H9 (cell line): ENCODE data around the gene ADAMTS15. TPM values are rescaled to one million over a fixed set of nuclear protein-coding genes. Genes with fewer than 3 reads are reported as not detected.

Source experiments
- DNase-seq: peaks from one replicate; pipeline ENCODE4 v3.0.0-alpha.2; 2017
- H2AFZ ChIP-seq: one replicate; pipeline ENCODE4 v1.6.1; 2013; ENCODE audit warnings: mild to moderate bottlenecking, low read length, control low read depth, moderate library complexity
- H2AK5ac ChIP-seq: 2 replicates; pipeline ENCODE4 v1.6.1; 2013; ENCODE audit warnings: low read length, control low read depth, mixed read lengths; ENCODE audit not compliant: insufficient read length
- H2BK120ac ChIP-seq: one replicate; pipeline ENCODE4 v1.6.1; 2013; ENCODE audit warnings: low read depth, mild to moderate bottlenecking, low read length, control low read depth, inconsistent platforms; ENCODE audit not compliant: poor library complexity, severe bottlenecking
- H2BK12ac ChIP-seq: 2 replicates; pipeline ENCODE4 v1.6.1; 2013; ENCODE audit warnings: low read length, control low read depth, mixed read lengths, low read depth; ENCODE audit not compliant: insufficient read length
- H2BK15ac ChIP-seq: 2 replicates; pipeline ENCODE4 v1.6.1; 2013; ENCODE audit warnings: low read depth, low read length, control low read depth
- H2BK20ac ChIP-seq: one replicate; pipeline ENCODE4 v1.6.1; 2013; ENCODE audit warnings: low read depth, mild to moderate bottlenecking, low read length, control low read depth, inconsistent platforms; ENCODE audit not compliant: poor library complexity, severe bottlenecking
- H2BK5ac ChIP-seq: 2 replicates; pipeline ENCODE4 v1.6.1; 2013; ENCODE audit warnings: low read length, control low read depth, mixed read lengths; ENCODE audit not compliant: insufficient read length
- H3K14ac ChIP-seq: 2 replicates; pipeline ENCODE4 v1.6.1; 2013; ENCODE audit warnings: low read length, control low read depth; ENCODE audit not compliant: insufficient read depth
- H3K18ac ChIP-seq: 2 replicates; pipeline ENCODE4 v1.6.1; 2013; ENCODE audit warnings: low read depth, mild to moderate bottlenecking, mixed read lengths, low read length, control low read depth; ENCODE audit not compliant: insufficient read length
- H3K23ac ChIP-seq: 2 replicates; pipeline ENCODE4 v1.6.1; 2013; ENCODE audit warnings: low read length, control low read depth, mixed read lengths, low read depth; ENCODE audit not compliant: insufficient read length
- H3K23me2 ChIP-seq: 2 replicates; pipeline ENCODE4 v1.6.1; 2013; ENCODE audit warnings: low read depth, mild to moderate bottlenecking, mixed read lengths, low read length, control low read depth; ENCODE audit not compliant: insufficient read length, poor library complexity, severe bottlenecking
- H3K27ac ChIP-seq: 2 replicates; pipeline ENCODE4 v1.5.1; 2013; ENCODE audit warnings: low read length, control low read depth, mixed read lengths, low read depth; ENCODE audit not compliant: insufficient read length
- H3K27me3 ChIP-seq: 2 replicates; pipeline ENCODE4 v1.6.1; 2013; ENCODE audit warnings: low read length, control low read depth, inconsistent platforms; ENCODE audit not compliant: insufficient read depth
- H3K4ac ChIP-seq: 2 replicates; pipeline ENCODE4 v1.6.1; 2013; ENCODE audit warnings: low read depth, mild to moderate bottlenecking, control low read depth, inconsistent platforms, low read length, moderate library complexity
- H3K4me1 ChIP-seq: 2 replicates; pipeline ENCODE4 v1.6.1; 2013; ENCODE audit warnings: low read length, control low read depth, inconsistent platforms; ENCODE audit not compliant: insufficient read depth
- H3K4me2 ChIP-seq: 2 replicates; pipeline ENCODE4 v1.6.1; 2013; ENCODE audit warnings: low read length, control low read depth, mixed read lengths; ENCODE audit not compliant: insufficient read length, insufficient read depth
- H3K56ac ChIP-seq: 2 replicates; pipeline ENCODE4 v1.6.1; 2013; ENCODE audit warnings: low read depth, mild to moderate bottlenecking, mixed read lengths, low read length, control low read depth; ENCODE audit not compliant: insufficient read length
- H3K79me1 ChIP-seq: 2 replicates; pipeline ENCODE4 v1.6.1; 2013; ENCODE audit warnings: low read depth, mild to moderate bottlenecking, moderate library complexity, low read length, control low read depth, inconsistent platforms; ENCODE audit not compliant: insufficient read depth, poor library complexity, severe bottlenecking
- H3K79me2 ChIP-seq: 2 replicates; pipeline ENCODE4 v1.6.1; 2013; ENCODE audit warnings: low read length, control low read depth, inconsistent platforms; ENCODE audit not compliant: insufficient read depth
- H3K9ac ChIP-seq: 2 replicates; pipeline ENCODE4 v1.6.1; 2013; ENCODE audit warnings: low read length, control low read depth, mixed read lengths; ENCODE audit not compliant: insufficient read length; ENCODE audit errors: extremely low read depth
- H3K9me3 ChIP-seq: one replicate; pipeline ENCODE4 v1.6.1; 2013; ENCODE audit warnings: low read depth, low read length, inconsistent platforms; ENCODE audit not compliant: control insufficient read depth
- H3T11ph ChIP-seq: one replicate; pipeline ENCODE4 v1.6.1; 2013; ENCODE audit warnings: mild to moderate bottlenecking, low read length, control low read depth, inconsistent platforms
- H4K20me1 ChIP-seq: one replicate; pipeline ENCODE4 v1.6.1; 2013; ENCODE audit not compliant: control insufficient read depth, insufficient read length, insufficient read depth
- H4K5ac ChIP-seq: 2 replicates; pipeline ENCODE4 v1.6.1; 2013; ENCODE audit warnings: low read depth, mild to moderate bottlenecking, mixed read lengths, low read length, control low read depth; ENCODE audit not compliant: insufficient read length
- H4K8ac ChIP-seq: replicated peaks from 2 replicates; pipeline ENCODE4 v1.6.1; 2013; ENCODE audit warnings: low read length, control low read depth, mixed read lengths, low read depth; ENCODE audit not compliant: insufficient read length
- H4K91ac ChIP-seq: 2 replicates; pipeline ENCODE4 v1.6.1; 2013; ENCODE audit warnings: low read depth, mild to moderate bottlenecking, moderate library complexity, mixed read lengths, low read length, control low read depth; ENCODE audit not compliant: insufficient read length
- H3K27ac Mint-ChIP-seq, 3 experiments: 2 replicates in 2 of 3; 3 replicates in 1 of 3; pipeline ENCODE4 v1.8.0; 2020 to 2021; ENCODE audit warnings: mixed read lengths in 3 of 3, mild to moderate bottlenecking in 1 of 3, moderate library complexity in 1 of 3
- H3K27me3 Mint-ChIP-seq: 2 replicates; pipeline ENCODE4 v1.8.0; 2021; ENCODE audit warnings: low read depth, mild to moderate bottlenecking, moderate library complexity, mixed read lengths
- H3K36me3 Mint-ChIP-seq, 3 experiments: 2 replicates in 2 of 3; 3 replicates in 1 of 3; pipeline ENCODE4 v1.8.0; 2020 to 2021; ENCODE audit warnings: low read depth in 3 of 3, mixed read lengths in 3 of 3; ENCODE audit not compliant: insufficient read depth in 1 of 3
- H3K4me1 Mint-ChIP-seq, 2 experiments: 2 replicates each; pipeline ENCODE4 v1.8.0; 2020; ENCODE audit warnings: mixed read lengths in 2 of 2
- H3K4me3 Mint-ChIP-seq, 2 experiments: 2 replicates in 1 of 2; 3 replicates in 1 of 2; pipeline ENCODE4 v1.8.0; 2020 to 2021; ENCODE audit warnings: mild to moderate bottlenecking in 2 of 2, mixed read lengths in 2 of 2, moderate library complexity in 1 of 2
- H3K9me3 Mint-ChIP-seq, 2 experiments: 2 replicates in 1 of 2; 3 replicates in 1 of 2; pipeline ENCODE4 v1.8.0; 2020; ENCODE audit warnings: mild to moderate bottlenecking in 2 of 2, mixed read lengths in 2 of 2, moderate library complexity in 1 of 2
- WGBS: extraction: QIAGEN DNeasy Blood & Tissue Kit; methylation state at CpG from one replicate; pipeline ENCODE4 v1.1.7; 2013; ENCODE audit warnings: missing lambda C conversion rate, low lambda C conversion rate, mixed read lengths; ENCODE audit not compliant: insufficient read length; ENCODE audit errors: extremely low coverage; 5-methylcytosine and 5-hydroxymethylcytosine counted together
- total RNA-seq: library from RNA; stranded (reverse); gene quantifications from 2 replicates; pipeline ENCODE4 v1.2.1, GENCODE V29; 2021
- TF ChIP-seq, protein P1 (sequence below): fragments of 200-600 bp; sonication (generic); conservative IDR thresholded peaks from 3 replicates; pipeline ENCODE4 v1.8.0; 2021; ENCODE audit warnings: antibody characterized with exemption, mild to moderate bottlenecking

The ADAMTS15 gene
- total RNA-seq, 1 experiment from 2014 or later: 1.3 TPM

DNA sequence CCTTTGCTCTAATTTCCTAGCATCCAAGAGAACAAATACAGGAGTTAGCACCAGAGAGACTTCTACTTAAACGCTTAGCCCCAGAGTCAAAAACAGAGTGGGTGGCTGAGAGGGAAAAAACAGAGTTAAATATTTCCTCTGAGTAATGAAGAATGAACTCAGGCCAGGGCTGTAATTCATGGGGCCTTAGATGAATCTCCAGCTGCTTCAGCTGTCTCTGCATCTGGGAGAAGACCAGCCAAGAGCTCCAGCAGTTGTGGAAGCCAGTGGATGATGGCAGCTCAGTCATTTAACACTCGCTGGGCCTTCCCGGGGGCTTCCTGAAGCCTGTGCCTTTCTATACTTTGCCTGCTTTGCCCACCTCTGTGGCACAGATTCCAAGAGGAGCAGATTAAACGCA, 5.7 kb upstream of the ADAMTS15 start:
- H3K9ac ChIP-seq: no peak overlapping the region
- H3K79me1 ChIP-seq: no peaks in the 10 kb centered on the region
- H3K18ac ChIP-seq: no peak overlapping the region
- no peak overlapping the region for H2BK5ac ChIP-seq
- H3K23ac ChIP-seq: no peak overlapping the region
- no peak overlapping the region for H2AFZ ChIP-seq
- H3K9me3 Mint-ChIP-seq: no peaks in the 10 kb centered on the region; a peak in 2 of 5 replicates
- DNase-seq: no peak
- H3K4me2 ChIP-seq: no peak overlapping the region
- no peak overlapping the region for H4K5ac ChIP-seq
- no peak overlapping the region for H3K27ac ChIP-seq
- H3K27me3 ChIP-seq: no peaks in the 10 kb centered on the region; the same call in 1 of the 2 replicates
- H4K8ac ChIP-seq: no peak overlapping the region
- H3K9me3 ChIP-seq: no peaks in the 10 kb centered on the region
- TF ChIP-seq, protein P1, sequence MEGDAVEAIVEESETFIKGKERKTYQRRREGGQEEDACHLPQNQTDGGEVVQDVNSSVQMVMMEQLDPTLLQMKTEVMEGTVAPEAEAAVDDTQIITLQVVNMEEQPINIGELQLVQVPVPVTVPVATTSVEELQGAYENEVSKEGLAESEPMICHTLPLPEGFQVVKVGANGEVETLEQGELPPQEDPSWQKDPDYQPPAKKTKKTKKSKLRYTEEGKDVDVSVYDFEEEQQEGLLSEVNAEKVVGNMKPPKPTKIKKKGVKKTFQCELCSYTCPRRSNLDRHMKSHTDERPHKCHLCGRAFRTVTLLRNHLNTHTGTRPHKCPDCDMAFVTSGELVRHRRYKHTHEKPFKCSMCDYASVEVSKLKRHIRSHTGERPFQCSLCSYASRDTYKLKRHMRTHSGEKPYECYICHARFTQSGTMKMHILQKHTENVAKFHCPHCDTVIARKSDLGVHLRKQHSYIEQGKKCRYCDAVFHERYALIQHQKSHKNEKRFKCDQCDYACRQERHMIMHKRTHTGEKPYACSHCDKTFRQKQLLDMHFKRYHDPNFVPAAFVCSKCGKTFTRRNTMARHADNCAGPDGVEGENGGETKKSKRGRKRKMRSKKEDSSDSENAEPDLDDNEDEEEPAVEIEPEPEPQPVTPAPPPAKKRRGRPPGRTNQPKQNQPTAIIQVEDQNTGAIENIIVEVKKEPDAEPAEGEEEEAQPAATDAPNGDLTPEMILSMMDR: no peak
- no peak overlapping the region for H4K91ac ChIP-seq
- no peaks in the 10 kb centered on the region for H3K79me2 ChIP-seq
- H3K14ac ChIP-seq: no peak overlapping the region
- H3K36me3 Mint-ChIP-seq: no peaks in the 10 kb centered on the region
- H3K56ac ChIP-seq: no peak overlapping the region
- H3K23me2 ChIP-seq: no peaks in the 10 kb centered on the region
- no peak overlapping the region for H3K4ac ChIP-seq
- H2BK15ac ChIP-seq: no peak overlapping the region
- no peak overlapping the region for H2BK12ac ChIP-seq
- no peak overlapping the region for H2BK120ac ChIP-seq
- H3K27me3 Mint-ChIP-seq: peaks cover 71% of the 10 kb centered on the region
- no peak overlapping the region for H3T11ph ChIP-seq
- H3K4me3 Mint-ChIP-seq: no peak overlapping the region
- H3K4me1 Mint-ChIP-seq: peaks cover 0 to under 1% of the 10 kb centered on the region in 2 experiments; a peak in 1 of 4 replicates
- no peaks in the 10 kb centered on the region for H3K4me1 ChIP-seq
- no peak overlapping the region for H3K27ac Mint-ChIP-seq
- WGBS: no CpG with 5 or more reads among the region's 4 CpGs
- H4K20me1 ChIP-seq: no peaks in the 10 kb centered on the region
- no peak overlapping the region for H2AK5ac ChIP-seq
- no peak overlapping the region for H2BK20ac ChIP-seq
